Measurements from ENCODE around the gene BRPF1.

BRPF1 gene

GRCh38 chr3:9779075-9779593 is 47.6 kb downstream of the BRPF1 start:
- Histone ChIP-seq H3K79me2 (ENCODE audit: low read length) (no peaks in the 10 kb centered on the region), H3K4me1 (ENCODE audit: low read length) (no peaks in the 10 kb centered on the region), H3K9ac (ENCODE audit: low read length) (no peak overlapping the region), H4K20me1 (ENCODE audit: insufficient read depth, low read length) (no peaks in the 10 kb centered on the region), H3K36me3 (replicated peaks; ENCODE audit: insufficient read depth, low read length) (0 out of 2 replicates have a peak, but pooled peaks cover 2% of the 10 kb centered on the region), H2AFZ (ENCODE audit: low read length) (no peak overlapping the region), H3F3A (ENCODE audit: insufficient read depth, low read length) (no peaks in the 10 kb centered on the region), H3K9me3 (replicated peaks; ENCODE audit: insufficient read depth, low read length) (no peaks in the 10 kb centered on the region), H3K4me3 (ENCODE audit: low read length) (no peak overlapping the region), H3K27ac (ENCODE audit: low read length) (no peak overlapping the region), H3K4me2 (ENCODE audit: low read depth, low read length) (no peak overlapping the region), H3K27me3 (replicated peaks; ENCODE audit: insufficient read depth, low read length) (no peaks in the 10 kb centered on the region), H3K9me2 (replicated peaks; ENCODE audit: insufficient read depth, low read length) (no peaks in the 10 kb centered on the region)
- TF ChIP-seq EZH2 (optimal IDR thresholded peaks at IDR 0.05; ENCODE audit: low read depth, low read length), result no peak
- no peak for TF ChIP-seq CTCF (IDR thresholded peaks at IDR 0.05; ENCODE audit: low read length)
- no peak for TF ChIP-seq EZH2phosphoT487 (IDR thresholded peaks at IDR 0.05; ENCODE audit: low read length)
- no peak for DNase-seq

GRCh38 chr3:9779721-9780457 is 48.4 kb downstream of the BRPF1 start:
- Histone ChIP-seq H3K9me3 (replicated peaks; ENCODE audit: insufficient read depth, low read length) (no peaks in the 10 kb centered on the region), H3K4me3 (ENCODE audit: low read length) (no peak overlapping the region), H3K9me2 (replicated peaks; ENCODE audit: insufficient read depth, low read length) (no peaks in the 10 kb centered on the region), H3F3A (ENCODE audit: insufficient read depth, low read length) (no peaks in the 10 kb centered on the region), H3K4me2 (ENCODE audit: low read depth, low read length) (no peak overlapping the region), H3K79me2 (ENCODE audit: low read length) (no peaks in the 10 kb centered on the region), H2AFZ (ENCODE audit: low read length) (no peak overlapping the region), H3K9ac (ENCODE audit: low read length) (no peak overlapping the region), H3K27me3 (replicated peaks; ENCODE audit: insufficient read depth, low read length) (no peaks in the 10 kb centered on the region), H4K20me1 (ENCODE audit: insufficient read depth, low read length) (no peaks in the 10 kb centered on the region), H3K4me1 (ENCODE audit: low read length) (no peaks in the 10 kb centered on the region), H3K36me3 (replicated peaks; ENCODE audit: insufficient read depth, low read length) (0 out of 2 replicates have a peak, but pooled peaks cover 2% of the 10 kb centered on the region), H3K27ac (ENCODE audit: low read length) (no peak overlapping the region)
- no peak for DNase-seq
- TF ChIP-seq CTCF (IDR thresholded peaks at IDR 0.05; ENCODE audit: low read length), result no peak
- no peak for TF ChIP-seq EZH2phosphoT487 (IDR thresholded peaks at IDR 0.05; ENCODE audit: low read length)

- TF ChIP-seq EZH2 (optimal IDR thresholded peaks at IDR 0.05; ENCODE audit: low read depth, low read length) (no peak), CTCF (IDR thresholded peaks at IDR 0.05; ENCODE audit: low read length) (no peak), EZH2phosphoT487 (IDR thresholded peaks at IDR 0.05; ENCODE audit: low read length) (no peak)
- H3K79me2 ChIP-seq (ENCODE audit: low read length), result no peaks in the 10 kb centered on the region
- H3K4me3 ChIP-seq (ENCODE audit: low read length), result no peak overlapping the region
- no peaks in the 10 kb centered on the region for H3K27me3 ChIP-seq (replicated peaks; ENCODE audit: insufficient read depth, low read length)
- H3F3A ChIP-seq (ENCODE audit: insufficient read depth, low read length), result no peaks in the 10 kb centered on the region
- no peak overlapping the region for H3K27ac ChIP-seq (ENCODE audit: low read length)
- H4K20me1 ChIP-seq (ENCODE audit: insufficient read depth, low read length), result no peaks in the 10 kb centered on the region
- H3K4me1 ChIP-seq (ENCODE audit: low read length), result no peaks in the 10 kb centered on the region
- H3K36me3 ChIP-seq (replicated peaks; ENCODE audit: insufficient read depth, low read length), result 0 out of 2 replicates have a peak, but pooled peaks cover 2% of the 10 kb centered on the region
- H3K9me2 ChIP-seq (replicated peaks; ENCODE audit: insufficient read depth, low read length), result no peaks in the 10 kb centered on the region
- no peak for DNase-seq
- no peaks in the 10 kb centered on the region for H3K9me3 ChIP-seq (replicated peaks; ENCODE audit: insufficient read depth, low read length)
- H2AFZ ChIP-seq (ENCODE audit: low read length), result no peak overlapping the region
- no peak overlapping the region for H3K4me2 ChIP-seq (ENCODE audit: low read depth, low read length)
- no peak overlapping the region for H3K9ac ChIP-seq (ENCODE audit: low read length)
Measured at GRCh38 chr3:9780458-9780812, 48.9 kb downstream of the BRPF1 start.
